Left lung (tissue), 10 donors: Measurements from ENCODE around the gene RLBP1. TPM values are rescaled to one million over a fixed set of nuclear protein-coding genes. Genes with fewer than 3 reads are reported as not detected.

ENCODE experiments used
- ATAC-seq: fragments of 200-7000 bp; cut with Tn5 transposase; one replicate; pipeline ENCODE4 v1.9.1; 2020; ENCODE audit warnings: moderate library complexity
- DNase-seq, 4 donors: peaks; one replicate each; pipeline ENCODE4 v3.0.0-alpha.2; 2013 to 2020
- H3K27ac ChIP-seq, 2 donors: fragments of 200-600 bp; sonication (generic) in 1 of 2; one replicate each; pipeline versions ENCODE4 v1.5.0 to v1.8.0; 2020 to 2021
- H3K27me3 ChIP-seq, 2 donors: fragments of 200-600 bp; sonication (generic) in 1 of 2; one replicate each; pipeline versions ENCODE4 v1.5.0 to v1.8.0; 2020 to 2021
- H3K36me3 ChIP-seq, 2 donors: fragments of 200-600 bp; sonication (generic) in 1 of 2; one replicate each; pipeline versions ENCODE4 v1.5.0 to v1.8.0; 2020 to 2021
- H3K4me1 ChIP-seq, 2 donors: fragments of 200-600 bp; one replicate each; pipeline ENCODE4 v1.8.0; 2021
- H3K4me3 ChIP-seq, 2 donors: fragments of 200-600 bp; sonication (generic) in 1 of 2; one replicate each; pipeline versions ENCODE4 v1.5.0 to v1.8.0; 2020 to 2021; ENCODE audit warnings: mild to moderate bottlenecking in 1 of 2
- H3K9me3 ChIP-seq, 2 donors: fragments of 200-600 bp; sonication (generic) in 1 of 2; one replicate each; pipeline versions ENCODE4 v1.5.0 to v1.8.0; 2020 to 2021
- intact Hi-C, 2 donors: fragments of 100-400 bp; cut with DNase I; formaldehyde crosslinking; loops; one replicate each; pipeline versions ENCODE4 v1.11.2 to v1.14.2; 2022
- polyA plus RNA-seq, 6 donors: library from polyadenylated mRNA; unstranded; fragments of 120-200 nt; gene quantifications; one replicate each; pipeline ENCODE4 v1.2.1, GENCODE V29; 2013; ENCODE audit not compliant: insufficient read length in 6 of 6
- total RNA-seq, 2 donors: library from RNA; stranded (reverse); fragmentation: NEBNext Ultra II Directional; extraction: Animal tissue kit (Norgen Biotek cat#: 25700); gene quantifications; one replicate each; pipeline ENCODE4 v1.2.1, GENCODE V29; 2021
- TF ChIP-seq, protein P1 (sequence below), 2 donors: fragments of 200-600 bp; sonication (generic) in 1 of 2; IDR thresholded peaks; one replicate each; pipeline versions ENCODE4 v1.5.0 to v1.8.0; 2021; ENCODE audit warnings: antibody characterized with exemption in 2 of 2
- donor health status: DM: no; HTN: yes; CAD: no.
- donor health status: DM: no; HTN: no; CAD: no.

Gene RLBP1
- total and polyA plus RNA-seq, 8 donors, result 0.27 TPM; not detected in 7

DNA sequence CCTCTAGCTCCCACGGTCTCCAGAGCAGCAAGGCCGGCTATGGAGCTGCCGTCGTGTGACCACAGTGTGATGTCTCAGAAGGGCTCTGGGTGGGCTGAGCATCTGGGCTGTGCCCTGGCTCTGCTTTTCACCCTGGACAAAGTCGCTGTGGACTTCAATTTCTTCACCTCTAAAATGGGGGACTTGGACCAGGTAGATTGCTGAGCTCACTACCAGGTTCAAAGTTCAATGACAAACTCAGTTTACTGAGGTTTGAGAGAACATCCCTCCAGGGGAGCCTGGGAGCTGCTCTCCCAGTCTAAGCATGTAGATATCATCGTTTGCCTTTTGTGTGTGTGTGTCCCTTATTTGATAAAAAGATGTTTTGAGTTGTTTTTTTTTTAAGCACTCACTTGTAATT lies 25.1 kb downstream of the RLBP1 start:
- no peak for ATAC-seq
- Histone ChIP-seq H3K36me3 (peaks cover 4 to 96% of the 10 kb centered on the region in 2 donors), H3K9me3 (no peaks in the 10 kb centered on the region), H3K4me3 (no peak overlapping the region), H3K27ac (no peak overlapping the region), H3K27me3 (no peaks in the 10 kb centered on the region), H3K4me1 (no peaks in the 10 kb centered on the region)
- DNase-seq, result no peak
- intact Hi-C loops, result no loop called here
- TF ChIP-seq, protein P1, sequence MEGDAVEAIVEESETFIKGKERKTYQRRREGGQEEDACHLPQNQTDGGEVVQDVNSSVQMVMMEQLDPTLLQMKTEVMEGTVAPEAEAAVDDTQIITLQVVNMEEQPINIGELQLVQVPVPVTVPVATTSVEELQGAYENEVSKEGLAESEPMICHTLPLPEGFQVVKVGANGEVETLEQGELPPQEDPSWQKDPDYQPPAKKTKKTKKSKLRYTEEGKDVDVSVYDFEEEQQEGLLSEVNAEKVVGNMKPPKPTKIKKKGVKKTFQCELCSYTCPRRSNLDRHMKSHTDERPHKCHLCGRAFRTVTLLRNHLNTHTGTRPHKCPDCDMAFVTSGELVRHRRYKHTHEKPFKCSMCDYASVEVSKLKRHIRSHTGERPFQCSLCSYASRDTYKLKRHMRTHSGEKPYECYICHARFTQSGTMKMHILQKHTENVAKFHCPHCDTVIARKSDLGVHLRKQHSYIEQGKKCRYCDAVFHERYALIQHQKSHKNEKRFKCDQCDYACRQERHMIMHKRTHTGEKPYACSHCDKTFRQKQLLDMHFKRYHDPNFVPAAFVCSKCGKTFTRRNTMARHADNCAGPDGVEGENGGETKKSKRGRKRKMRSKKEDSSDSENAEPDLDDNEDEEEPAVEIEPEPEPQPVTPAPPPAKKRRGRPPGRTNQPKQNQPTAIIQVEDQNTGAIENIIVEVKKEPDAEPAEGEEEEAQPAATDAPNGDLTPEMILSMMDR (IDR thresholded peaks at IDR 0.05), result no peak

DNA sequence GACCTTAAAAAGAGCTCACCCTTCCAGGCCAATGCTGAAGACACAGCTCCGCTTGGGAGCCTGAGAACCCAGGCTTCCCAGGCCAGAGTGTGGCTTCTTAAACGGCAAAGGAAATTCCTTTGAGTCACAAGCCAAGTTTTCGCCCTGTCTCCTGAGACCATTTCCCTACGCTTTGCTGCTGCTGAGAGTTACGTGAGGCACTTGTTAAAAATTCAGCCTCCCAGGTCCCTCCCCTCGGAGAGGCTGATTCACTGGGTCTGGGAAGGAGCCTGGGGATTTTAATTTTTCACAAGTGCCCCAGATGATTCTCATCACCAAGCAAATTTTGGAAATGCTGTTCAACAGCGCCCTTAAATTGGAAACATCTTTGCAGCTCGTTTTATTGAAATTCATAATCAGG lies 25.5 kb downstream of the RLBP1 start:
- intact Hi-C loops, result no loop called here
- H3K4me3 ChIP-seq, result no peak overlapping the region
- TF ChIP-seq, protein P1 (IDR thresholded peaks at IDR 0.05), result no peak
- no peak for DNase-seq
- H3K27me3 ChIP-seq, result no peaks in the 10 kb centered on the region
- H3K36me3 ChIP-seq, result peaks cover 4 to 96% of the 10 kb centered on the region in 2 donors
- H3K4me1 ChIP-seq, result no peaks in the 10 kb centered on the region
- H3K27ac ChIP-seq, result no peak overlapping the region
- ATAC-seq, result no peak
- no peaks in the 10 kb centered on the region for H3K9me3 ChIP-seq

DNA sequence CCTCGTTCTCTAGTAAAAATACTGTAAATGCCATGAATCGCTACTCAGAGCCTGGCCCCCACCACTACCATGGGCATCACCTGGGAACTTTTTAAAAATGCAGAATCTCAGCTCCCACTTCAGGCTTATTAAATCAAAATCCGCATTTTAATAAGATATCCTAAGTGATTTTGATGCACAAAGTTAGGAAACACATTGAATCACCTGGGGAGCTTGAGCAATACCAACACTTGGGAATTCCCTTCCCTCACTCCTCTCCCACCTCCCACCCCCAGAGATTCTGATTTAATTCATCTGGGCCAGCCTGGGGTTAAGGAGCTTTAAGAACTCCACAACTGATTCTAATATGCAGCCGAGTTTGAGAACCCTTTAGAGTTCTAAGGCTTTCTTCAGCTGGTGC lies 26.8 kb downstream of the RLBP1 start:
- no peak for ATAC-seq
- intact Hi-C loops, result no loop called here

DNA sequence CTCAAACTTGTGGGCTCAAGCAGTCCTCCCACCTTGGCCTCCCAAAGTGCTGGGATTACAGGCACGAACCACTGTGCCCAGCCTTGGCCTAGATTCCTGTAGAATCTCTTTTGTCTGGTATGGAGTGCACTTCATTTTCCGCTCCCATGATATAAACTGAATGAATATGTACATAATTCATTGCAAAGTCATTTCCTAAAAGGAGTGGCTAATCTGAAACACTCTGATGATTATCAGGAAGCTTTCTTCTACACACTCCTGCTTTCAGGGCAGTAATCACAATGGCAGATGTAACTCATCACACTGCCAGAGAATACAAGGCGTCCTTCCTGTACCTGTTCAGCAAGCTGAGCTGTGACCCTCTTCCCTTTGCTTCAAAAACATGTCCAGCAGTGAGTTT lies 28.6 kb downstream of the RLBP1 start:
- H3K4me3 ChIP-seq, result no peak overlapping the region
- DNase-seq (no peak), ATAC-seq (no peak)
- intact Hi-C loops, result no loop called here
- no peaks in the 10 kb centered on the region for H3K27me3 ChIP-seq
- no peak overlapping the region for H3K27ac ChIP-seq
- TF ChIP-seq, protein P1 (IDR thresholded peaks at IDR 0.05), result no peak
- H3K36me3 ChIP-seq, result peaks cover 4 to 98% of the 10 kb centered on the region in 2 donors
- H3K4me1 ChIP-seq, result peaks cover 0 to 3% of the 10 kb centered on the region in 2 donors
- H3K9me3 ChIP-seq, result no peaks in the 10 kb centered on the region

More for the DNA sequence above, 26.8 kb downstream of the RLBP1 start:
- Histone ChIP-seq H3K36me3 (peaks cover 4 to 96% of the 10 kb centered on the region in 2 donors), H3K27ac (no peak overlapping the region), H3K9me3 (no peaks in the 10 kb centered on the region), H3K27me3 (no peaks in the 10 kb centered on the region), H3K4me1 (no peaks in the 10 kb centered on the region), H3K4me3 (no peak overlapping the region)
- TF ChIP-seq, protein P1 (IDR thresholded peaks at IDR 0.05), result no peak
- no peak for DNase-seq

DNA sequence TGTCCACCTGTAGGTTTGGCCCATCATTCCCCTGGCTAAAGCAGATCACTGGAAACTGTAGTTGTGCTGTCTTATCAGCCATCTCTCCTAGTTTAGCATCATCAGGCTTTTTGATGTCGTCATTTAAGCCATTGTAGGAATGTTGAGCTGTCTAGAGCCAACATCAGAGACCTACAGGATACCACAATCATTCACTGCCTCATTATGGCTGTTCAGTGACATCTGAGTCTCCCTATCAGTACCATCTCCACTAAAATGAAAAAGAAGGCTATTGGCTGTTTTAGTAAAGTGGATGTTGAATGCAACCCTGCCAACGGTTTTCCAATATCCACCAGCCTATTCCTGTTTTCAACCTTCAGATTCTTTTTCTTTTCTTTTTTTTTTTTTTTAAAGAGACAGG lies 29.2 kb downstream of the RLBP1 start:
- Histone ChIP-seq H3K4me3 (no peak overlapping the region), H3K9me3 (no peaks in the 10 kb centered on the region), H3K27ac (no peak overlapping the region), H3K4me1 (peaks cover 0 to 3% of the 10 kb centered on the region in 2 donors), H3K36me3 (peaks cover 4 to 98% of the 10 kb centered on the region in 2 donors), H3K27me3 (no peaks in the 10 kb centered on the region)
- ATAC-seq (no peak), DNase-seq (no peak)
- intact Hi-C loops, result no loop called here
- TF ChIP-seq, protein P1 (IDR thresholded peaks at IDR 0.05), result no peak
